A549 treated with CpdA at 1 μM for 4 hours (cell line): ENCODE data around the gene HIC1. TPM values are rescaled to one million over a fixed set of nuclear protein-coding genes. Genes with fewer than 3 reads are reported as not detected.

Experiments
- total RNA-seq: library from RNA; stranded (reverse); fragments of 200-300 nt; extraction: Qiagen RNA extraction; gene quantifications from 5 replicates; pipeline ENCODE4 v1.2.3, GENCODE V29; 2022; ENCODE audit warnings: low read depth

HIC1 gene
- total RNA-seq = 0.86 to 2.0 TPM (median 1.6 TPM) in 5 replicates

DNA sequence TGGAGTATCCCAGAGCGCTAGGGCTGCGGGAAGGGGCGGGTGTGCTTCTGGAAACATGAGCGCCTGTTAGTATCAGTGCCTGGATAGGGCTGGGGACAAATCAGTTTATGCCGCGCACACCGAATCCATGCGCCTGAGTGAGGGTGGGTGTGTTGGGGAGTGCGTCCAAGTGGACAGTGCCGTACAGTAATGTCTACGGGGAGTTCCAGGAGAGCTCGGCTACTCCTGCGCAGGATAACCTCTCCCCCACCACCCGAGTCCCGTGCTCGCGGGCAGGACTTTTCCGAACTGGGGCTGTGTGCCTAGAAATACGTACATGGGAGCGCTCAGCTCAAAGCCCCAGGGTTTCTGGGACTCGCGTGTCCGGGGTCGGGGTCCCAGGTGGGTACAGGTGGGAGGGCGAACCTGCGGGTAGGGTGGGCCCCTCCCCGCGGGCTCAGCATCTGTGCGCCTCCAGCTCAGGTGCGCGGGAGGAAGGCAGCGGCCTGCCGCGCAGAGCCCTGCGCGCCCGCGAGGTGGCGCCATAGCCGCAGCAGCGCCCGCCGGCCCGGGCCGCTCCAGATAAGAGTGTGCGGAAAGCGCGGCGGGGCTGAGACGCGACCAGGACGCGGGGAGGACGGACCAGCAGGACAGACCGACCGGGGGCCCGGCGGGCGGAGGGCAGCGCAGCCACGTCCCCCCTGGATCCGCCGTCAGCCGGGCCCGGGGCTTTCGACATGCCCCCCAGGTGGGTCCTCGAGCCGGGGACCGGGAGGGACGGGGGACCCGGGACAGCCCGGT, at the start of gene HIC1:
Gene HIC1 (plus strand): TSS at position 592 of the 780 bp plus-strand sequence. CDS start 1,588 bp downstream, outside the sequence.

GRCh38 chr17:2025220-2025621, 29.7 kb upstream of the HIC1 start, which contains the start of gene RTN4RL1:
RTN4RL1 (minus strand) TSS chr17:2025334; CDS start chr17:2024865, 469 bp downstream.

DNA sequence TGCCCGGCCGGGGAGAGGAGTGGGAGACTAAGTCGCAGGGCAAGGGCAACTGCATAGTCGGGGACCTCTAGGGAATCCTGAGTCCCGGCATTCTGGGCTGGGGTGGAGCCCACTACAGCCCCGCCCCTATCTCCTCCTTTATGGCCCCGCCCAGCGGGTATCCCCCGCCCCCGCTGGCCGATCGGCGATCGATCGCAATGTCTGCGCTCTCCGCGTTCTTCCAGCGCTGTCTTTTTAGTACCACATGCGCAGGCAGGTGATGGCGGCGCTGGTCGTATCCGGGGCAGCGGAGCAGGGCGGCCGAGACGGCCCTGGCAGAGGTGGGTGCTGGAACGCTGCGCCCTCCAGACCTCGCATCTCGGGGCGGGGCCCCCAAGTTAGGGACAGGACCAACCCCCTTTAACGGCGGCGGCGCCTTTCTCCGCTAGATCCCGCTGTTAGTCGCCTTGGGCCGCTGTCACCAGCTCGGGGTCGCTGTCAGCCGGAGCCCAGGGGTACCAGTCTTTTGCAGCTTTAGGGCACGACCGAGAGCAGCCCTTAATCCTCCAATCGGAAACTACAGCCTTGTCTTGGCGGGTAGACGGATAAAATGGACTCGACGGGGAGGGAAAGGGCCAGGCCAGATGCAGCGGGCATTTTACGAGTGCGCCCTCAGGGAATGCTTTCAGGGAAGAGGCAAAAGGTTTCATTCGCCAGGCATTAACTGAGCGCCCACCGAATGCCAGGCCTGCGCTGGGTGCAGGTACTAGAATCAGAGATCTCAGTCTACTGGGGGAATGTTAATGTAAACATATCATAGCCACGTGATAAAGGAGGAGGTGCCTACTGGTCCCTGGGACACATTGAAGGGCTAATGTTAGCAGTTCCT, 24.8 kb upstream of the HIC1 start, which contains the start of gene DPH1:
Gene DPH1 (plus strand): TSS at position 243 of the 868 bp plus-strand sequence. CDS start 17 bp downstream, at position 260.

DNA sequence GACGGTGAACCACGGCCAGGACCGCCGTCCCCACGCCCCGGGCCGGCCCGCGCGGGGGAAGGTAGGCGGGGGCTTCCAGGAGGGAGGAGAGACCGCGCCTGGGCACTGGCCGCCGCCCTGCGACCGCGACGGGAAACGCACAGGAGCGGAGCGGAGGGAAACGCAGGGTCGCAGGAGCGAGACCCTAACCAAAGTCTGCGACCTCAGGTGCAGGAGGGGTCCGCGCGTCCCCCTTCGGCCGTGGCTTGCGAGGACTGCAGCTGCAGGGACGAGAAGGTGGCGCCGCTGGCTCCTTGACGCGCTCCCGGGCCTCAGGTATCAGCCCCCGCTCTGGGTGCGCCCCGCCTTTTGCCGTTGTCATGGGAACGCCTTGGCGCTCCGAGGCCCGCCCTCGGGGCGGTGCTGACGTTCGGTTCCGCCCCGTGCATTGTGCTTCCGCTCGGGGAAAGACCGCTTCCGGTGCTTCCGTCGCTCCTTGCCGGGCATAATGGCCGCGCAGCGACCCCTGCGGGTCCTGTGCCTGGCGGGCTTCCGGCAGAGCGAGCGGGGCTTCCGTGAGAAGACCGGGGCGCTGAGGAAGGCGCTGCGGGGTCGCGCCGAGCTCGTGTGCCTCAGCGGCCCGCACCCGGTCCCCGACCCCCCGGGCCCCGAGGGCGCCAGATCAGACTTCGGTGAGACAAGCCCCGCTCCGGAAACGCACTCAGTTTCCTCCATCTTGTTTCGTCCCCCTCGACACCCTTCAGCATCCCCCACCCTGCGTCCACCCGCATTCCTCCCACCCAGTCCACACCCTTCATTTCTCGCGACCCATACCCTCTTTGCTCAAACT, 13.1 kb upstream of the HIC1 start, which contains the start of gene OVCA2:
Gene OVCA2 (plus strand): TSS at position 462 of the 829 bp plus-strand sequence. CDS start 26 bp downstream, at position 488.

Other genes starting within 250 kb of the HIC1 start
- gene SMYD4, start 225.2 kb upstream of the HIC1 start, total RNA-seq = 8.2 to 10.4 TPM (median 8.9 TPM) in 5 replicates
- gene RPA1, start 225.1 kb upstream of the HIC1 start, total RNA-seq = 64.4 to 90.3 TPM (median 83.0 TPM) in 5 replicates
- gene RTN4RL1, start 29.8 kb upstream of the HIC1 start, total RNA-seq = 1.8 to 3.4 TPM (median 2.9 TPM) in 5 replicates
- 43.3 to 45.7 TPM (median 44.1 TPM) in 5 replicates for gene DPH1, start 24.9 kb upstream of the HIC1 start, total RNA-seq
- gene OVCA2, start 13.1 kb upstream of the HIC1 start, total RNA-seq = 50.6 to 84.4 TPM (median 82.9 TPM) in 5 replicates
- 22.6 to 27.7 TPM (median 25.3 TPM) in 5 replicates for gene SMG6, start 248.7 kb downstream of the HIC1 start, total RNA-seq
- 4.3 to 11.9 TPM (median 7.9 TPM) in 5 replicates for gene SRR, start 248.8 kb downstream of the HIC1 start, total RNA-seq